PC-3 (cell line): ENCODE measurements around the gene LRCH1.

Experiments
- EZH2 ChIP-seq: fragments of 300-600 bp; sonication (generic); IDR thresholded peaks from one replicate; pipeline ENCODE4 v1.6.1; 2017; ENCODE audit warnings: antibody characterized with exemption, mild to moderate bottlenecking, low read length; ENCODE audit not compliant: unreplicated experiment
- EZH2phosphoT487 ChIP-seq: fragments of 300-600 bp; sonication (generic); IDR thresholded peaks from 2 replicates; pipeline ENCODE4 v1.6.1; 2018; ENCODE audit warnings: mild to moderate bottlenecking, antibody characterized with exemption, low read length, borderline replicate concordance
- TF ChIP-seq, protein P1 (sequence below): fragments of 300-600 bp; sonication (generic); conservative IDR thresholded peaks from 2 replicates; pipeline ENCODE4 v1.5.1; 2017; ENCODE audit warnings: antibody characterized with exemption, low read depth, mild to moderate bottlenecking, low read length

DNA sequence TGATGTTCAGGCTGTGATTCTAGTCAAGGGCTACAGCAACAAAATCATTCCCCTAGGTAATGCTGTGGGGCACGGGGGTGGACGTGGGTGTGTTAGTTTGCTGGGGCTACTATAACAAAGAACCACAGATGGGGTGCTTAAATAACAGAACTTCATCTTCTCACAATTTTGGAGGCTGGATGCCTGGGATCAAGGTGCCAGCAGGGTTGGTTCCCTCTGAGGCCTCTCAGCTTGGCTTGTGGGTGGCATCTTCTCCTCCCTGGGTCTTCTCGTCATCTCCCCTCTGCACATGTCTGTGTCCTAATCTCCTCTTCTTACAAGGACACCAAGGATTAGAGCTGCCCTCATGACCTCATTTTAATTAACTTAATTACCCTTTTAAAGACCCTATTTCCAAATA, 129.0 kb downstream of the LRCH1 start:
- TF ChIP-seq, protein P1, sequence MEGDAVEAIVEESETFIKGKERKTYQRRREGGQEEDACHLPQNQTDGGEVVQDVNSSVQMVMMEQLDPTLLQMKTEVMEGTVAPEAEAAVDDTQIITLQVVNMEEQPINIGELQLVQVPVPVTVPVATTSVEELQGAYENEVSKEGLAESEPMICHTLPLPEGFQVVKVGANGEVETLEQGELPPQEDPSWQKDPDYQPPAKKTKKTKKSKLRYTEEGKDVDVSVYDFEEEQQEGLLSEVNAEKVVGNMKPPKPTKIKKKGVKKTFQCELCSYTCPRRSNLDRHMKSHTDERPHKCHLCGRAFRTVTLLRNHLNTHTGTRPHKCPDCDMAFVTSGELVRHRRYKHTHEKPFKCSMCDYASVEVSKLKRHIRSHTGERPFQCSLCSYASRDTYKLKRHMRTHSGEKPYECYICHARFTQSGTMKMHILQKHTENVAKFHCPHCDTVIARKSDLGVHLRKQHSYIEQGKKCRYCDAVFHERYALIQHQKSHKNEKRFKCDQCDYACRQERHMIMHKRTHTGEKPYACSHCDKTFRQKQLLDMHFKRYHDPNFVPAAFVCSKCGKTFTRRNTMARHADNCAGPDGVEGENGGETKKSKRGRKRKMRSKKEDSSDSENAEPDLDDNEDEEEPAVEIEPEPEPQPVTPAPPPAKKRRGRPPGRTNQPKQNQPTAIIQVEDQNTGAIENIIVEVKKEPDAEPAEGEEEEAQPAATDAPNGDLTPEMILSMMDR, result no peak
- TF ChIP-seq EZH2phosphoT487 (no peak), EZH2 (no peak)
